A549 (cell line): Measurements from ENCODE around the gene PLCXD3.

Experiments used
- CTCF ChIP-seq: fragments of >200 bp; sonication (Bioruptor Twin); formaldehyde crosslinking; IDR thresholded peaks from 3 replicates; pipeline ENCODE4 v1.5.1; 2016
- EP300 ChIP-seq, 2 experiments: fragments of >200 bp; sonication (Bioruptor Twin); formaldehyde crosslinking; IDR thresholded peaks; 2 replicates in 1 of 2; 3 replicates in 1 of 2; pipeline ENCODE4 v1.6.1; 2016 to 2017
- GATA3 ChIP-seq: IDR thresholded peaks from 2 replicates; pipeline ENCODE4 v1.6.1; 2012; ENCODE audit warnings: borderline replicate concordance
- MAZ ChIP-seq: fragments of 150-350 bp; IDR thresholded peaks from 2 replicates; pipeline ENCODE4 v1.6.1; 2014; ENCODE audit warnings: antibody characterized with exemption, low read depth, low read length, borderline replicate concordance
- MYC ChIP-seq: IDR thresholded peaks from 2 replicates; pipeline ENCODE4 v1.6.1; 2012; ENCODE audit warnings: mild to moderate bottlenecking, inconsistent platforms, low read length, improper control_type of control experiment, borderline replicate concordance
- POLR2A ChIP-seq: IDR thresholded peaks from 2 replicates; pipeline ENCODE4 v1.6.1; 2012; ENCODE audit warnings: mild to moderate bottlenecking, low read length

GRCh38 chr5:41547991-41548390, 37.6 kb upstream of the PLCXD3 start:
- TF ChIP-seq EP300 (IDR thresholded peaks at IDR 0.05): no peak
- no peak for TF ChIP-seq MYC
- TF ChIP-seq CTCF: no peak
- no peak for TF ChIP-seq MAZ
- TF ChIP-seq GATA3: no peak
- no peak for TF ChIP-seq POLR2A
